Osteoblast (primary cell): ENCODE measurements around the gene USH2A. TPM values are rescaled to one million over a fixed set of nuclear protein-coding genes. Genes with fewer than 3 reads are reported as not detected.

Experiments
- DNase-seq: peaks from one replicate; pipeline ENCODE4 v3.0.0; 2011; ENCODE audit warnings: low spot score, mixed read lengths; ENCODE audit not compliant: insufficient read length; ENCODE audit errors: missing footprints
- H2AFZ ChIP-seq: 2 replicates; pipeline ENCODE4 v1.6.0; 2011; ENCODE audit warnings: mild to moderate bottlenecking, low read length
- H3K27ac ChIP-seq: 2 replicates; pipeline ENCODE4 v1.5.1; 2011; ENCODE audit warnings: mild to moderate bottlenecking, low read depth, low read length, moderate library complexity
- H3K27me3 ChIP-seq: 2 replicates; pipeline ENCODE4 v1.6.0; 2012; ENCODE audit warnings: mild to moderate bottlenecking, control low read depth, inconsistent platforms, low read length, moderate library complexity; ENCODE audit not compliant: insufficient read depth
- H3K36me3 ChIP-seq: 2 replicates; pipeline ENCODE4 v1.5.1; 2011; ENCODE audit warnings: mild to moderate bottlenecking, low read length, control low read depth, moderate library complexity; ENCODE audit not compliant: insufficient read depth
- H3K4me1 ChIP-seq: 2 replicates; pipeline ENCODE4 v1.5.1; 2011; ENCODE audit warnings: mild to moderate bottlenecking, low read length, control low read depth, moderate library complexity; ENCODE audit not compliant: insufficient read depth
- H3K4me2 ChIP-seq: 2 replicates; pipeline ENCODE4 v1.6.0; 2011; ENCODE audit warnings: mild to moderate bottlenecking, low read length; ENCODE audit not compliant: insufficient read depth
- H3K4me3 ChIP-seq: fragments of 200-600 bp; sonication (generic); 3 replicates; pipeline ENCODE4 v1.5.1; 2012; ENCODE audit warnings: mild to moderate bottlenecking, low read length, inconsistent platforms; ENCODE audit not compliant: insufficient read depth
- H3K79me2 ChIP-seq: 2 replicates; pipeline ENCODE4 v1.6.0; 2012; ENCODE audit warnings: mild to moderate bottlenecking, low read length, control low read depth, inconsistent platforms; ENCODE audit not compliant: insufficient read depth
- H3K9me3 ChIP-seq: 2 replicates; pipeline ENCODE4 v1.5.1; 2011; ENCODE audit warnings: low read depth, low read length, control low read depth
- H4K20me1 ChIP-seq: 2 replicates; pipeline ENCODE4 v1.6.0; 2012; ENCODE audit warnings: mild to moderate bottlenecking, low read length, control low read depth; ENCODE audit not compliant: insufficient read depth
- total RNA-seq: library from RNA; depleted of rRNA; stranded (reverse); fragments of >200 nt; gene quantifications from 2 replicates; pipeline ENCODE4 v1.2.3, GENCODE V29; 2012
- TF ChIP-seq, protein P1 (sequence below): IDR thresholded peaks from 2 replicates; pipeline ENCODE4 v1.5.1; 2011; ENCODE audit warnings: mild to moderate bottlenecking, low read depth, low read length, moderate library complexity; ENCODE audit errors: extremely low read depth

Gene USH2A
- total RNA-seq, 1 donor = under 0.01 TPM

DNA sequence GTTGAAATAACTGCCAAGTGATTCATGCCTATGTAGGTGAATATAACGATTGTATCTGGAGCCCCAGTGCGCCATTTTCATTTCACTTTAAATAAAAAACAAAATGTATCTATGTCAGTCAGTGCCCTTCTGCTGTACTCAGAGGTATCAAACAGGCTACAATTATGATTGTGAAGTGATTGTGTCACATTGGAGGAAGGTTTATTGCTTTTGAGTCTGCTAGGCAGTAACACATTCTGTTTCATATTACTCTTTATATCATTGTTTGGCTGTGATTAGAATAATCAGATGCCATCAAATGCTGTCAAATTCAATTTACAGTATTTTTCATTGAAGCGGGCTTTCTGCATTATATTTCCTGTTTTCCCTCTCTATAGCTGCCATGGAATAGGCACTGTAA lies 684.2 kb downstream of the USH2A start:
- Histone ChIP-seq H3K4me2 (no peak overlapping the region), H2AFZ (no peak overlapping the region), H3K27ac (no peak overlapping the region), H3K36me3 (no peaks in the 10 kb centered on the region), H4K20me1 (no peaks in the 10 kb centered on the region), H3K9me3 (no peaks in the 10 kb centered on the region), H3K4me3 (no peak overlapping the region), H3K27me3 (no peaks in the 10 kb centered on the region), H3K79me2 (no peaks in the 10 kb centered on the region), H3K4me1 (no peaks in the 10 kb centered on the region)
- DNase-seq = no peak
- TF ChIP-seq, protein P1, sequence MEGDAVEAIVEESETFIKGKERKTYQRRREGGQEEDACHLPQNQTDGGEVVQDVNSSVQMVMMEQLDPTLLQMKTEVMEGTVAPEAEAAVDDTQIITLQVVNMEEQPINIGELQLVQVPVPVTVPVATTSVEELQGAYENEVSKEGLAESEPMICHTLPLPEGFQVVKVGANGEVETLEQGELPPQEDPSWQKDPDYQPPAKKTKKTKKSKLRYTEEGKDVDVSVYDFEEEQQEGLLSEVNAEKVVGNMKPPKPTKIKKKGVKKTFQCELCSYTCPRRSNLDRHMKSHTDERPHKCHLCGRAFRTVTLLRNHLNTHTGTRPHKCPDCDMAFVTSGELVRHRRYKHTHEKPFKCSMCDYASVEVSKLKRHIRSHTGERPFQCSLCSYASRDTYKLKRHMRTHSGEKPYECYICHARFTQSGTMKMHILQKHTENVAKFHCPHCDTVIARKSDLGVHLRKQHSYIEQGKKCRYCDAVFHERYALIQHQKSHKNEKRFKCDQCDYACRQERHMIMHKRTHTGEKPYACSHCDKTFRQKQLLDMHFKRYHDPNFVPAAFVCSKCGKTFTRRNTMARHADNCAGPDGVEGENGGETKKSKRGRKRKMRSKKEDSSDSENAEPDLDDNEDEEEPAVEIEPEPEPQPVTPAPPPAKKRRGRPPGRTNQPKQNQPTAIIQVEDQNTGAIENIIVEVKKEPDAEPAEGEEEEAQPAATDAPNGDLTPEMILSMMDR = no peak

DNA sequence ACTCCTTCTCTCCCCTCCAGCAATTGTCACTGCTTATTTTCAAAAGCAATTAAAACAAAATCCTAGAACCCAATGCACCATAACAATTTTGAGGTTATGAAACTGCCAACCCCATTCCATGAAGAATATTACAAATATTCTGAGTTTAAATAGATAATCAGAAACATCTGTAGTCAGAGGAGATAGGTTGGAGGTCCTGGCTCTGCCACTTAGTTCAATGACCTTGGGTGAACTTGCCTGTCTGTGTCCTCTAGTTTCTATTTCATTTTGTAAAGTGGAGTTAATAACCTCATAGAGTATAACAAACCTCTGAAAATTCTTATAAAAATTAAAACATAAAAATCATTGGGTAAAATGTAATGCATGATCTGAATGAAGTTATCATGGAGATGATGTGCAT lies 691.5 kb downstream of the USH2A start:
- no peak overlapping the region for H3K4me3 ChIP-seq
- H3K79me2 ChIP-seq = no peaks in the 10 kb centered on the region
- no peak overlapping the region for H3K4me2 ChIP-seq
- no peaks in the 10 kb centered on the region for H3K4me1 ChIP-seq
- no peaks in the 10 kb centered on the region for H4K20me1 ChIP-seq
- DNase-seq = no peak
- TF ChIP-seq, protein P1 = no peak
- no peaks in the 10 kb centered on the region for H3K9me3 ChIP-seq
- H3K36me3 ChIP-seq = no peaks in the 10 kb centered on the region
- H3K27me3 ChIP-seq = no peaks in the 10 kb centered on the region
- H2AFZ ChIP-seq = no peak overlapping the region
- H3K27ac ChIP-seq = no peak overlapping the region

DNA sequence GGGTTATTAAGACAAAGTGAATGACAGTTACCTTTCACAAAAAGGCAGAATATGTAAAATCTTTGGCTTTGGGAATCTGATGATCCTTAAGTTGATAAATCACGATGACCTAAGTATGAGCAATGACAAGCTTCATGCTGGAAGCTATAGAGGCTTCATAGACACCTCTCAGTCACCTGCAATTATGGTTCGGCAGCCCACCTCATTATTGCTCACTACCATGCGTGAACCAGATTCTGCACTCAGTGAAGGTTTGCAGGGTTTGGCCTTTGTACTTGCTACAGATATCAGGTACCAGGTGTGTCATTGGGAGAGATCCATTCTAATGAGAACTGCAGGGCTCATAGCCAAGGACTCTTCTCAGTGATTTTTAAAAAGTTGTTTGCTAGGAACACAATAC lies 692.6 kb downstream of the USH2A start:
- Histone ChIP-seq H2AFZ (no peak overlapping the region), H4K20me1 (no peaks in the 10 kb centered on the region), H3K36me3 (no peaks in the 10 kb centered on the region), H3K4me1 (no peaks in the 10 kb centered on the region), H3K4me2 (no peak overlapping the region), H3K27ac (no peak overlapping the region), H3K27me3 (no peaks in the 10 kb centered on the region), H3K9me3 (no peaks in the 10 kb centered on the region), H3K79me2 (no peaks in the 10 kb centered on the region), H3K4me3 (no peak overlapping the region)
- no peak for DNase-seq
- TF ChIP-seq, protein P1 = no peak

DNA sequence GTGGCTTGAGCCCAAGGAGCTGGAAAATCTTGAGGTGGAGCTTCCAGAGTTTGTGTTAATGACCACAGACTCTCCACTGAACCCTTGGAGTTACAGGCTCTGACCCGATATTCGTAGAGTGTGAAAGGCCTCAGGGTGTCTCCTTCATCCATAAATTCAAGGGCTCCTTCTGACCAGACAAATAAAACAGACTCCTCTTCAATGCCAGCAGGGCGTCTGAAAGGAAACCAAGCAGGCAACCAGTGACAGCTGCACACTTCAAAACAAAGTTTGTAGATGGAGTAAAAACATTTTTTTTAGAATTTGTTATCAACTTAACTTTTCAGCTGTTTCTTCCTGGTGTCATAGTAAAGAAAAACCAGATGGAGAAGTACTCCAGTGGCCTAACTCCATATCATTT lies 695.1 kb downstream of the USH2A start:
- Histone ChIP-seq H3K4me1 (no peaks in the 10 kb centered on the region), H2AFZ (no peak overlapping the region), H3K4me3 (no peak overlapping the region), H3K9me3 (no peaks in the 10 kb centered on the region), H3K4me2 (no peak overlapping the region), H3K79me2 (no peaks in the 10 kb centered on the region), H3K27ac (no peak overlapping the region), H3K36me3 (no peaks in the 10 kb centered on the region), H4K20me1 (no peaks in the 10 kb centered on the region), H3K27me3 (no peaks in the 10 kb centered on the region)
- DNase-seq = peak; percentile 35
- TF ChIP-seq, protein P1 = no peak
